Fibroblast of peridontal ligament (primary cell): Measurements from ENCODE around the gene S100A2.
"Not testable (repeated sequence)": the region's sequence is repeated elsewhere in the genome, so short reads cannot be mapped to it uniquely, and the experiment has no call there.

Experiments
- DNase-seq: peaks from one replicate; pipeline ENCODE4 v3.0.0-alpha.2; 2010; ENCODE audit errors: extremely low read depth

Gene S100A2

GRCh38 chr1:153563991-153564390 lies 1.7 kb downstream of the S100A2 start:
- no peak for DNase-seq

GRCh38 chr1:153563483-153563901 lies 2.2 kb downstream of the S100A2 start:
- no peak for DNase-seq

- not testable (repeated sequence) for DNase-seq
Observed at GRCh38 chr1:153562021-153562420, 3.6 kb downstream of the S100A2 start.

GRCh38 chr1:153561466-153561985 lies 4.1 kb downstream of the S100A2 start:
- no peak for DNase-seq

GRCh38 chr1:153560771-153561465 lies 4.7 kb downstream of the S100A2 start:
- no peak for DNase-seq

GRCh38 chr1:153560241-153560640 lies 5.4 kb downstream of the S100A2 start:
- no peak for DNase-seq

- no peak for DNase-seq
Observed at GRCh38 chr1:153557877-153558276, 7.8 kb downstream of the S100A2 start.

GRCh38 chr1:153556348-153556747 lies 9.3 kb downstream of the S100A2 start:
- DNase-seq, result no peak

GRCh38 chr1:153553830-153554541 lies 11.7 kb downstream of the S100A2 start:
- DNase-seq, result peak; percentile 36

- DNase-seq, result no peak
Observed at GRCh38 chr1:153553096-153553495, 12.5 kb downstream of the S100A2 start.

GRCh38 chr1:153552335-153552734 lies 13.3 kb downstream of the S100A2 start:
- no peak for DNase-seq

- DNase-seq, result no peak
Observed at GRCh38 chr1:153550827-153551500, 14.7 kb downstream of the S100A2 start.

- DNase-seq, result no peak
Observed at GRCh38 chr1:153550398-153550758, 15.3 kb downstream of the S100A2 start.

GRCh38 chr1:153549741-153550397 lies 15.8 kb downstream of the S100A2 start:
- no peak for DNase-seq

GRCh38 chr1:153548722-153549688 lies 16.6 kb downstream of the S100A2 start, which contains the start of gene S100A3:
Gene S100A3 (minus strand): TSS chr1:153549258. CDS start chr1:153548485, 773 bp downstream.
- peak; percentile 93 for DNase-seq

GRCh38 chr1:153547560-153548551 lies 17.8 kb downstream of the S100A2 start:
- no peak for DNase-seq

- no peak for DNase-seq
Observed at GRCh38 chr1:153546796-153547559, 18.7 kb downstream of the S100A2 start.

- DNase-seq, result no peak
Observed at GRCh38 chr1:153546371-153546770, 19.3 kb downstream of the S100A2 start.
